Activated CD4-positive, alpha-beta memory T cell treated with anti-CD3 and anti-CD28 coated beads for 36 hours (primary cell): ENCODE measurements around the gene THAP9. TPM values are rescaled to one million over a fixed set of nuclear protein-coding genes. Genes with fewer than 3 reads are reported as not detected.

Experiments
- CTCF ChIA-PET: fragments of 350-600 bp; sonication (Branson Sonifier 250); formaldehyde crosslinking; loops from one replicate; lab custom pipeline; 2021; ENCODE audit warnings: antibody characterized with exemption, inconsistent platforms; lab: Charles Lee
- POLR2A ChIA-PET: fragments of 350-600 bp; sonication (Branson Sonifier 250); formaldehyde crosslinking; loops from one replicate; lab custom pipeline; 2021; ENCODE audit warnings: antibody characterized with exemption; lab: Charles Lee
- DNase-seq: peaks from one replicate; pipeline ENCODE4 v3.0.0-alpha.2; 2020
- H3K27ac Mint-ChIP-seq: one replicate; pipeline ENCODE4 v1.8.0; 2021; ENCODE audit warnings: mixed read lengths
- H3K27me3 Mint-ChIP-seq: one replicate; pipeline ENCODE4 v1.8.0; 2021; ENCODE audit warnings: mixed read lengths
- H3K36me3 Mint-ChIP-seq: one replicate; pipeline ENCODE4 v1.8.0; 2021; ENCODE audit warnings: mixed read lengths
- H3K4me1 Mint-ChIP-seq: one replicate; pipeline ENCODE4 v1.8.0; 2021; ENCODE audit warnings: low read depth, mixed read lengths
- H3K4me3 Mint-ChIP-seq: one replicate; pipeline ENCODE4 v1.8.0; 2021; ENCODE audit warnings: mild to moderate bottlenecking, mixed read lengths
- H3K9me3 Mint-ChIP-seq: one replicate; pipeline ENCODE4 v1.8.0; 2021; ENCODE audit warnings: mixed read lengths
- intact Hi-C: fragments of 100-400 bp; cut with micrococcal nuclease; formaldehyde crosslinking; loops from one replicate; pipeline ENCODE4 v1.15.1; 2023
- total RNA-seq, 2 experiments: library from RNA; stranded (reverse); gene quantifications; one replicate each; pipeline ENCODE4 v1.2.3, GENCODE V29; 2021

The THAP9 gene
- total RNA-seq, 2 experiments from 2014 or later = 2.3 to 2.4 TPM

DNA sequence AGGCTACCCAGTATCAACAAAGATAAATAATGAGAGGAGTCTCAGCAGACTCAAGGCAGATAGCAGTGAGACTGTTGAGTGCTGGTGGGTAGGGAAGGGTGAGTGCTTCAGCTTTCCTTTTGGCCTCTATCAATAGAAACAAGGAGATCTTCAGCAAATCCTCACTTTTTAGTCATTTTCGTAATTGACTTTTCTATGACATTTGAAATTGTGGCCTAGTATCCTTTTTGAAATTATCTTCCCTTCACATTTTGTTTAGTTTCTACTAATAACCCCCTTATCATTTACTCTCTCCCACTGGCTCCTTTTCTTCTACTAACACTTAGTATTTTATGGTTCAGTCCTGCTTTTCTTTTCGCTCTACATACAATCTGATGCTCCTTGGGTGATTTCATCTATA, 65.2 kb downstream of the THAP9 start:
- POLR2A ChIA-PET = no interaction called here
- no peaks in the 10 kb centered on the region for H3K27me3 Mint-ChIP-seq
- no peak overlapping the region for H3K4me3 Mint-ChIP-seq
- CTCF ChIA-PET = no interaction called here
- intact Hi-C loops = no loop called here
- no peaks in the 10 kb centered on the region for H3K9me3 Mint-ChIP-seq
- peaks cover 44% of the 10 kb centered on the region for H3K36me3 Mint-ChIP-seq
- H3K4me1 Mint-ChIP-seq = no peaks in the 10 kb centered on the region
- no peak overlapping the region for H3K27ac Mint-ChIP-seq
- DNase-seq = no peak

- peaks cover 44% of the 10 kb centered on the region for H3K36me3 Mint-ChIP-seq
- H3K27ac Mint-ChIP-seq = no peak overlapping the region
- no peaks in the 10 kb centered on the region for H3K27me3 Mint-ChIP-seq
- H3K4me1 Mint-ChIP-seq = no peaks in the 10 kb centered on the region
- intact Hi-C loops = no loop called here
- H3K9me3 Mint-ChIP-seq = no peaks in the 10 kb centered on the region
- no peak for DNase-seq
- POLR2A ChIA-PET = no interaction called here
- CTCF ChIA-PET = no interaction called here
- H3K4me3 Mint-ChIP-seq = no peak overlapping the region
Measured at GRCh38 chr4:82968972-82969371, 68.4 kb downstream of the THAP9 start.

- Mint-ChIP-seq H3K9me3 (no peaks in the 10 kb centered on the region), H3K36me3 (peaks cover 43% of the 10 kb centered on the region), H3K27me3 (no peaks in the 10 kb centered on the region), H3K4me1 (no peaks in the 10 kb centered on the region), H3K4me3 (no peak overlapping the region), H3K27ac (no peak overlapping the region)
- no peak for DNase-seq
- intact Hi-C loops = no loop called here
- POLR2A ChIA-PET = no interaction called here
- CTCF ChIA-PET = no interaction called here
Measured at GRCh38 chr4:82969414-82969813, 68.9 kb downstream of the THAP9 start.

Other genes with a start within 250 kb of the THAP9 start
- gene SCD5, start 101.9 kb upstream of the THAP9 start, total RNA-seq = under 1 TPM; 0.12 to 0.14 TPM
- 10 to 100 TPM; 87.8 to 88.1 TPM for gene SEC31A, start 9.6 kb upstream of the THAP9 start, total RNA-seq
- 10 to 100 TPM; 21.5 to 22.7 TPM for gene LIN54, start 110.1 kb downstream of the THAP9 start, total RNA-seq
- 10 to 100 TPM; 38.5 to 40.6 TPM for gene COPS4, start 134.4 kb downstream of the THAP9 start, total RNA-seq
- gene PLAC8, start 214.0 kb downstream of the THAP9 start, total RNA-seq = 10 to 100 TPM; 16.9 to 17.9 TPM